OCI-LY1 (cell line): ENCODE data around the gene ADD1.
"Not testable (repeated sequence)": the region's sequence is repeated elsewhere in the genome, so short reads cannot be mapped to it uniquely, and the experiment has no call there.

ENCODE experiments used
- H2AFZ ChIP-seq: fragments of 200-600 bp; sonication (generic), shearing (Covaris generic); 2 replicates; pipeline ENCODE4 v1.6.0; 2014; ENCODE audit warnings: antibody characterized with exemption, mild to moderate bottlenecking, low read length
- H3F3A ChIP-seq: fragments of 200-600 bp; sonication (generic), shearing (Covaris generic); 2 replicates; pipeline ENCODE4 v1.6.0; 2014; ENCODE audit warnings: mild to moderate bottlenecking, antibody characterized with exemption, low read length, moderate library complexity; ENCODE audit not compliant: insufficient read depth
- H3K27ac ChIP-seq: fragments of 200-600 bp; sonication (generic); 2 replicates; pipeline ENCODE4 v1.5.1; 2014; ENCODE audit warnings: low read length, mixed run types, mild to moderate bottlenecking, low read depth; ENCODE audit not compliant: poor library complexity, severe bottlenecking
- H3K27me3 ChIP-seq: fragments of 200-600 bp; sonication (generic); 2 replicates; pipeline ENCODE4 v1.6.0; 2014; ENCODE audit warnings: antibody characterized with exemption, mild to moderate bottlenecking, low read length, moderate library complexity; ENCODE audit not compliant: insufficient read depth
- H3K36me3 ChIP-seq: fragments of 200-600 bp; sonication (generic); 2 replicates; pipeline ENCODE4 v1.6.1; 2014; ENCODE audit warnings: mild to moderate bottlenecking, antibody characterized with exemption, low read length, moderate library complexity, mixed read lengths; ENCODE audit not compliant: insufficient read depth
- H3K4me1 ChIP-seq: fragments of 200-600 bp; sonication (generic); 2 replicates; pipeline ENCODE4 v1.5.1; 2014; ENCODE audit warnings: mild to moderate bottlenecking, low read length, moderate library complexity; ENCODE audit not compliant: insufficient read depth, severe bottlenecking
- H3K4me2 ChIP-seq: fragments of 200-600 bp; sonication (generic), shearing (Covaris generic); 2 replicates; pipeline ENCODE4 v1.6.1; 2014; ENCODE audit warnings: low read length
- H3K4me3 ChIP-seq: fragments of 200-600 bp; sonication (generic); 2 replicates; pipeline ENCODE4 v1.5.1; 2014; ENCODE audit warnings: low read length, low read depth, mild to moderate bottlenecking, mixed read lengths; ENCODE audit not compliant: poor library complexity, severe bottlenecking
- H3K79me2 ChIP-seq: fragments of 200-600 bp; shearing (Covaris generic); 2 replicates; pipeline ENCODE4 v1.6.1; 2016; ENCODE audit warnings: mixed run types, low read length, mixed read lengths; ENCODE audit not compliant: insufficient read depth
- H3K9ac ChIP-seq: fragments of 200-600 bp; sonication (generic), shearing (Covaris generic); 2 replicates; pipeline ENCODE4 v1.6.1; 2014; ENCODE audit warnings: mild to moderate bottlenecking, low read length, mixed read lengths
- H3K9me2 ChIP-seq: fragments of 200-600 bp; sonication (generic), shearing (Covaris generic); 2 replicates; pipeline ENCODE4 v1.6.1; 2014; ENCODE audit warnings: low read depth, mild to moderate bottlenecking, low read length, mixed read lengths
- H3K9me3 ChIP-seq: fragments of 200-600 bp; shearing (Covaris generic); 2 replicates; pipeline ENCODE4 v1.6.1; 2014; ENCODE audit warnings: low read length, mixed read lengths
- H4K20me1 ChIP-seq: fragments of 200-600 bp; sonication (generic), shearing (Covaris generic); 2 replicates; pipeline ENCODE4 v1.6.0; 2016; ENCODE audit warnings: mild to moderate bottlenecking, low read length; ENCODE audit not compliant: insufficient read depth
- CTCF ChIP-seq: fragments of 200-600 bp; sonication (generic), shearing (Covaris generic); IDR thresholded peaks from 2 replicates; pipeline ENCODE4 v1.5.1; 2017; ENCODE audit warnings: mild to moderate bottlenecking, antibody characterized with exemption, low read length, moderate library complexity, mixed read lengths
- EZH2 ChIP-seq: fragments of 200-600 bp; sonication (generic), shearing (Covaris generic); IDR thresholded peaks from 2 replicates; pipeline ENCODE4 v1.8.0; 2017; ENCODE audit warnings: borderline replicate concordance, mixed run types, mild to moderate bottlenecking, antibody characterized with exemption, low read length, moderate library complexity, mixed read lengths

Gene ADD1

GRCh38 chr4:2954358-2955185 is 110.9 kb downstream of the ADD1 start:
- Histone ChIP-seq H3K4me3 (no peak overlapping the region), H3K4me2 (no peak overlapping the region), H3K9me3 (no peaks in the 10 kb centered on the region), H3K36me3 (peaks cover 78% of the 10 kb centered on the region), H3K4me1 (no peaks in the 10 kb centered on the region), H3K79me2 (peaks cover 4% of the 10 kb centered on the region; the same call in 1 of the 2 replicates), H2AFZ (no peak overlapping the region), H3F3A (peaks cover 8% of the 10 kb centered on the region; the same call in 1 of the 2 replicates), H3K9ac (no peak overlapping the region), H3K9me2 (no peaks in the 10 kb centered on the region), H3K27me3 (no peaks in the 10 kb centered on the region), H3K27ac (peak overlapping the region; percentile 76), H4K20me1 (no peaks in the 10 kb centered on the region)
- TF ChIP-seq CTCF = no peak
- no peak for TF ChIP-seq EZH2

GRCh38 chr4:2955186-2956044 is 111.8 kb downstream of the ADD1 start:
- peaks cover 74% of the 10 kb centered on the region for H3K36me3 ChIP-seq
- H4K20me1 ChIP-seq, H3K9me2 ChIP-seq, H3K4me3 ChIP-seq, H3K4me1 ChIP-seq, H3K9me3 ChIP-seq, H3F3A ChIP-seq, H3K79me2 ChIP-seq, H2AFZ ChIP-seq, H3K27me3 ChIP-seq, H3K4me2 ChIP-seq, H3K9ac ChIP-seq, H3K27ac ChIP-seq: not testable (repeated sequence)
- peak; percentile 82 for TF ChIP-seq CTCF

GRCh38 chr4:2958446-2958845 is 114.8 kb downstream of the ADD1 start:
- no peak overlapping the region for H3K27ac ChIP-seq
- H4K20me1 ChIP-seq = no peaks in the 10 kb centered on the region
- no peak overlapping the region for H3K9ac ChIP-seq
- no peaks in the 10 kb centered on the region for H3K27me3 ChIP-seq
- H3K36me3 ChIP-seq = peaks cover 51% of the 10 kb centered on the region
- TF ChIP-seq EZH2 (no peak), CTCF (no peak)
- H3F3A ChIP-seq = peaks cover 8% of the 10 kb centered on the region; the same call in 1 of the 2 replicates
- H3K9me2 ChIP-seq = no peaks in the 10 kb centered on the region
- peaks cover 18% of the 10 kb centered on the region for H3K79me2 ChIP-seq
- no peak overlapping the region for H3K4me2 ChIP-seq
- H2AFZ ChIP-seq = no peak overlapping the region
- no peaks in the 10 kb centered on the region for H3K9me3 ChIP-seq
- peaks cover 9% of the 10 kb centered on the region for H3K4me1 ChIP-seq
- H3K4me3 ChIP-seq = no peak overlapping the region

- not testable (repeated sequence) for H4K20me1 ChIP-seq, H3K4me2 ChIP-seq, H3K27ac ChIP-seq, H3K27me3 ChIP-seq, H3F3A ChIP-seq, H3K9ac ChIP-seq, H3K9me2 ChIP-seq, H2AFZ ChIP-seq, H3K4me3 ChIP-seq, H3K9me3 ChIP-seq
- Histone ChIP-seq H3K36me3 (peaks cover 38% of the 10 kb centered on the region), H3K79me2 (peaks cover 18% of the 10 kb centered on the region), H3K4me1 (peaks cover 14% of the 10 kb centered on the region)
Observed at GRCh38 chr4:2960450-2960849, 116.8 kb downstream of the ADD1 start.
